HCT116 (cell line): ENCODE measurements around the gene RCOR1.

Experiments used
- EZH2phosphoT487 ChIP-seq: fragments of 200-600 bp; IDR thresholded peaks from 2 replicates; pipeline ENCODE4 v1.6.1; 2018; ENCODE audit warnings: antibody characterized with exemption, borderline replicate concordance
- POLR2A ChIP-seq: IDR thresholded peaks from 2 replicates; pipeline ENCODE4 v1.7.0; 2011; ENCODE audit warnings: borderline replicate concordance; ENCODE audit not compliant: insufficient read depth, insufficient read length; ENCODE audit errors: extremely low read depth
- RAD21 ChIP-seq: IDR thresholded peaks from 2 replicates; pipeline ENCODE4 v1.6.1; 2012; ENCODE audit warnings: low read depth, mild to moderate bottlenecking
- ZNF274 ChIP-seq: fragments of 200-500 bp; sonication (Bioruptor generic); IDR thresholded peaks from 2 replicates; pipeline ENCODE4 v1.6.1; 2014; ENCODE audit warnings: mild to moderate bottlenecking, low read depth, low read length, inconsistent platforms
- TF ChIP-seq, protein P1 (sequence below), 3 experiments: fragments of 200-600 bp in 1 of 3; sonication (generic) in 1 of 3; IDR thresholded peaks in 2 of 3; conservative IDR thresholded peaks in 1 of 3; 2 replicates each; pipeline ENCODE4 v1.5.1; 2012 to 2017; ENCODE audit warnings: low read depth in 2 of 3, low read length in 2 of 3, antibody characterized with exemption in 1 of 3, borderline replicate concordance in 1 of 3, control low read depth in 1 of 3, mild to moderate bottlenecking in 1 of 3, mixed read lengths in 1 of 3, mixed run types in 1 of 3, moderate library complexity in 1 of 3; ENCODE audit not compliant: insufficient read depth in 1 of 3

DNA sequence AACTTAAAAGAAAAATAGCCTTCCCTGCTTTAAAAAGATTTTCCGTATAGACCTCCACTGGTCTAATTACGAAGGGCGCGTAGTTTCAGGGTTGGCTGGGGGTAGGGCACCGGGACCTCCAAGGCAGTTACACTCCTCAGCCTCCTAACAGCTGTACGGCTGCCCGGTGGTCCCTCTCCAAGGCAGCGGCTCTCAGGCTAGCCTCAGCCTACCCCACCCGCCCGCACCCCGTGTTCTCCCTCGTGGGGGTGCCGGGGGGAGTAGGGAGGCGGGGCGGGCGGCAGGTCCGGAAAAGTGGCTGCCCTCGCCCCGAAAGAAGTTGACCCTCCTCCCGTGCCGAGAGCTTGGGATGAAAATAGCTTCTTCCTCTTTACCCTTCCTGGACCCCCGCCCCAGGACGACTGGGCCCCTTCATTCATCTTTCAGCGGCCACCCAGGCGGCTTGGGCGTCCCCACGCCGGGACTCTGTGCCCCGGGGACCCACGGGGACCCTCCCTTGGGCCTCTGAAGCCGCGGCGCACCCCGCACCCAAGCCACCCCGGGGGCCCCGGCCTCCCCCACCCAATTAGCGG is 991 bp upstream of the RCOR1 start:
- TF ChIP-seq POLR2A (no peak), RAD21 (no peak), ZNF274 (no peak), EZH2phosphoT487 (no peak)
- TF ChIP-seq, protein P1, sequence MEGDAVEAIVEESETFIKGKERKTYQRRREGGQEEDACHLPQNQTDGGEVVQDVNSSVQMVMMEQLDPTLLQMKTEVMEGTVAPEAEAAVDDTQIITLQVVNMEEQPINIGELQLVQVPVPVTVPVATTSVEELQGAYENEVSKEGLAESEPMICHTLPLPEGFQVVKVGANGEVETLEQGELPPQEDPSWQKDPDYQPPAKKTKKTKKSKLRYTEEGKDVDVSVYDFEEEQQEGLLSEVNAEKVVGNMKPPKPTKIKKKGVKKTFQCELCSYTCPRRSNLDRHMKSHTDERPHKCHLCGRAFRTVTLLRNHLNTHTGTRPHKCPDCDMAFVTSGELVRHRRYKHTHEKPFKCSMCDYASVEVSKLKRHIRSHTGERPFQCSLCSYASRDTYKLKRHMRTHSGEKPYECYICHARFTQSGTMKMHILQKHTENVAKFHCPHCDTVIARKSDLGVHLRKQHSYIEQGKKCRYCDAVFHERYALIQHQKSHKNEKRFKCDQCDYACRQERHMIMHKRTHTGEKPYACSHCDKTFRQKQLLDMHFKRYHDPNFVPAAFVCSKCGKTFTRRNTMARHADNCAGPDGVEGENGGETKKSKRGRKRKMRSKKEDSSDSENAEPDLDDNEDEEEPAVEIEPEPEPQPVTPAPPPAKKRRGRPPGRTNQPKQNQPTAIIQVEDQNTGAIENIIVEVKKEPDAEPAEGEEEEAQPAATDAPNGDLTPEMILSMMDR (IDR thresholded peaks at IDR 0.05 in 2 of 3, conservative IDR thresholded peaks at IDR 0.05 in 1 of 3; ENCODE audit: borderline replicate concordance in 1 of 3, insufficient read depth in 1 of 3, low read depth in 2 of 3, low read length in 2 of 3), result no peak
